DND-41 (cell line): ENCODE measurements around the gene FOSL1.
"Not testable (repeated sequence)": the region's sequence is repeated elsewhere in the genome, so short reads cannot be mapped to it uniquely, and the experiment has no call there.

Experiments used
- CTCF ChIP-seq: IDR thresholded peaks from 2 replicates; pipeline ENCODE4 v1.5.1; 2012; ENCODE audit warnings: borderline replicate concordance, low read length, moderate library complexity, mild to moderate bottlenecking; ENCODE audit not compliant: poor library complexity, severe bottlenecking; ENCODE audit errors: extremely low read depth
- EZH2 ChIP-seq: IDR thresholded peaks from 3 replicates; pipeline ENCODE4 v1.6.1; 2012; ENCODE audit warnings: borderline replicate concordance, low read depth, mild to moderate bottlenecking, moderate library complexity, low read length, inconsistent platforms; ENCODE audit not compliant: severe bottlenecking

GRCh38 chr11:65892137-65892540, 8.0 kb downstream of the FOSL1 start:
- not testable (repeated sequence) for TF ChIP-seq CTCF, EZH2
